GM10266 (cell line): Measurements from ENCODE around the gene HOXB13.

Experiments used
- DNase-seq: peaks from one replicate; pipeline ENCODE4 v3.0.0; 2012; ENCODE audit errors: extremely low spot score
- CTCF ChIP-seq: IDR thresholded peaks from 2 replicates; pipeline ENCODE4 v1.5.1; 2012; ENCODE audit warnings: mild to moderate bottlenecking, low read depth; ENCODE audit not compliant: control insufficient read depth, insufficient read depth; ENCODE audit errors: missing control alignments

The HOXB13 gene

GRCh38 chr17:48747445-48748363 lies 19.2 kb upstream of the HOXB13 start:
- no peak for TF ChIP-seq CTCF
- no peak for DNase-seq

GRCh38 chr17:48746916-48747444 lies 18.4 kb upstream of the HOXB13 start:
- no peak for TF ChIP-seq CTCF
- no peak for DNase-seq

- no peak for DNase-seq
- TF ChIP-seq CTCF: no peak
Observed at GRCh38 chr17:48745381-48746275, 17.1 kb upstream of the HOXB13 start.

- TF ChIP-seq CTCF: no peak
- DNase-seq: no peak
Observed at GRCh38 chr17:48740537-48740936, 12.0 kb upstream of the HOXB13 start.

GRCh38 chr17:48738803-48739526 lies 10.4 kb upstream of the HOXB13 start:
- TF ChIP-seq CTCF: no peak
- DNase-seq: no peak

- no peak for TF ChIP-seq CTCF
- DNase-seq: no peak
Observed at GRCh38 chr17:48738424-48738802, 9.9 kb upstream of the HOXB13 start.
